Raji (cell line): ENCODE results near the gene ADH5.

Source experiments
- POLR2A ChIP-seq: IDR thresholded peaks from 2 replicates; pipeline ENCODE4 v1.6.1; 2011; ENCODE audit warnings: low read depth, low read length, control low read depth; ENCODE audit not compliant: insufficient read depth

Gene ADH5

GRCh38 chr4:99090481-99091215, 2.1 kb upstream of the ADH5 start:
- no peak for TF ChIP-seq POLR2A

DNA sequence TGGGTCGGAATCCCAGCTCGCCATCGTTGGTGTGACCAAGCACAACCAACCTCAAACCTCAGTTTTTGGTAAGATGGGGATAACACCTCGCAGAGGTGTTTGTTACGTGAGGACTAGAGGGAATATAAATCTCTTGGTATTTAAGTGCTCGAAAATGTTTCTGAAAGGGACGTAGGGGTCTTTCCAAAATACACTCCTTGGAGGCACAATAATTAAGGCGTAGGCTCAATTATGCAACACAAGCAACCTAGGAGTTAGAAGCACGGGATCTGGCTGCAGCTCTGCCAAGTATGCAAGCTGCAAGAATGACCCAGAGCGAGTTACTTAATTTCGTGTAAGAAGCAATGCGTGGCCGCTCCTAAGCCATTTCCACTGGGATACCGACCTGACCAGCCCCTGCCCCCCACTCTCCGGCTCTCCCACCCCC, 552 bp downstream of the ADH5 start:
- no peak for TF ChIP-seq POLR2A

DNA sequence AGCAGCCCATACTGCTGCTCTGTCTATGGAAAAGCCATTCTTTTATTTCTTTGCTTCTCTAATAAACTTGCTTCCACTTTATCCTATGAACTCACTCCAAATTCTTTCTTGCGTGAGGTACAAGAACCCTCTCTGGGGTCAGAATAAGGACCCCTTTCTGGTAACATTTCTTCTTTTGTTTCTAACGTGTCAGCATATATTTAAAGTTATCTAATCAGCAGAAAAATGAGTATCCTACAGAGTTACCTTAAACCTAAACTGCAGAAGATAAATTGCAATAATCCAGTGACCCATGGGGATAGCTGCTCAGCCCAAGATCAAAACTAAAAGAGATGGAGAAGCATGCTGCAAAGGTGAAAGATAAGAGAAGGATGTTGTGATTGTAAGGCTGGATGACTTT, 4.0 kb downstream of the ADH5 start:
- TF ChIP-seq POLR2A = no peak

DNA sequence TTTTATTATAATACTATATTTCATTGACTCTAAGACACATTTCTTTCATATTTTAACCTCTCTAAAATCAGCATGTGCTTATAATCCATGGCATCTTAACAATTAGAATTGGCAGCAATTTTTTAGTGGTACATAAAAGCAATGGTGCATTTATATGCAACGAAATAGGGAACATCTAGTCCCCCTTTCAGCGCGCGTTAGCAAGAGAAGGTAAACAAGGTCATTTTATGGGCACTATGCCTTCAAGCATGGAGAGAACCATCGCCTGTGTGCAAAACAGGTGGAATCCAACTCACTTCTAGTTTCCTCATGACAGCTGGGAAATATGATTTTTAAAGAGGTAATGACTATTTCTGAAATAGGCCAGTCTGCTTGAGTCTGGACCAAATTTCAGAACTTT, 6.4 kb downstream of the ADH5 start:
- TF ChIP-seq POLR2A = no peak

- TF ChIP-seq POLR2A = no peak
Measured at GRCh38 chr4:99079625-99080295, 8.8 kb downstream of the ADH5 start.

GRCh38 chr4:99078931-99079624, 9.5 kb downstream of the ADH5 start:
- no peak for TF ChIP-seq POLR2A

DNA sequence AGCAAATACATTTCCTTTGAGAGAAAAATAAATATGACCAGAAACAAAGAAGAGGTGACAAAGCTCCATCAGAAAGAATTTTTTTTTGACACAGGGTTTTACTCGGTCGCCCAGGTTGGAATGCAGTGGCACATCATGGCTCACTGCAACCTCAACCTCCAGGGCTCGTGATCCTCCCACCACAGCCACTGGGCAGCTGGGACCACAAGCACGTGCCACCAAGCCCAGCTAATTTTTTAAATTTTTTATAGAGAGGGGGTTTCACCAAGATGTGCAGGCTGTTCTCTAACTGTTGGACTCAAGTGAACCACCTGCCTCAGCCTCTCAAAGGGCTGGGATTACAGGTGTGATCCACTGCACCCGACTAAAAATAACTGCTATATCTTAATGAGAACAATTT, 10.3 kb downstream of the ADH5 start:
- TF ChIP-seq POLR2A = no peak

- TF ChIP-seq POLR2A = no peak
Measured at GRCh38 chr4:99077177-99077576, 11.4 kb downstream of the ADH5 start.

DNA sequence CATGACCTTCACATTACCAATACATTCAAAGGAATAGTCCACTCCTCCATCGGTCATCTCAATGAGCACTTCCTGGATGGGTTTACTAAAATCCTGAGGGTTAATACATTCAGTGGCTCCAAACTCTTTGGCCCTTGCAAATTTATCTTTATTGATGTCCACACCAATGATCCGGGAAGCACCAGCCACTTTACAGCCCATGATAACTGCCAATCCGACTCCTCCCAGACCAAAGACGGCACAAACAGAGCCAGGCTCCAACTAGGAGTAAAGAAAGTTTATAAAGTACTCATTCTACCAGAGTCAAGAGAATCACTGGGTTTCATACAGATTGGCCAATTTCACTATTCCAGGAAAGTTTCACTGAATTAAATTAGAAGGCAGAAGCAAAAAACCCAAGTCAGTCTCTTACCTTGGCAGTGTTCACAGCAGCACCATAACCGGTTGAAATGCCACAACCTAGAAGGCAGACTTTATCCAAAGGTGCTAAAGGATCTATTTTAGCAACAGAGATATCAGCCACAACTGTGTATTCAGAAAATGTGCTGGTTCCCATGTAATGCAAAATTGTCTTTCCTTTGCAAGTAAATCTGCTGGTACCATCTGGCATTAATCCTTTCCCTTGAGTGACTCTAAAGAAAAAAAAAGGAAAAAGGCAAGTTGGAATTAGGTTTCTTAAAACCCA, 12.2 kb downstream of the ADH5 start:
- TF ChIP-seq POLR2A = no peak

- TF ChIP-seq POLR2A = no peak
Measured at GRCh38 chr4:99074816-99075215, 13.8 kb downstream of the ADH5 start.

DNA sequence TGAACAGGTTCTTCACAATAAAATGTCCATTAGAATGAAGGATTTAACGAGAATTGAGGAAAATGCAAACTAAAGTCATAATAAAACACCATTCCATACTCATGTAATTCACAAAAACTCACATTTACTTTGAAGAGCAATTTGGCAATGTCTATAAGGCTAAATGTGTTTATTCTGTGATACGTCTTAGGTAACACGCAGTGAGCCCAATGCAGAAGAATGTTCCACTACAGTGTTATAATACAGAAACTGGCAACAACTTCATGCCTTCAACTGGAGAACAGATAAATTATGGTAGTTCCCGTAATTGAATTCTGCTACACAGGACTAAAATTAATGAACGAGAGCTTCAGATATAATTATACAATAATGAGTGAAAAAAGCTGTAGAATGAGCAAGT, 17.4 kb downstream of the ADH5 start:
- no peak for TF ChIP-seq POLR2A

GRCh38 chr4:99067617-99068016, 21.0 kb downstream of the ADH5 start:
- no peak for TF ChIP-seq POLR2A

DNA sequence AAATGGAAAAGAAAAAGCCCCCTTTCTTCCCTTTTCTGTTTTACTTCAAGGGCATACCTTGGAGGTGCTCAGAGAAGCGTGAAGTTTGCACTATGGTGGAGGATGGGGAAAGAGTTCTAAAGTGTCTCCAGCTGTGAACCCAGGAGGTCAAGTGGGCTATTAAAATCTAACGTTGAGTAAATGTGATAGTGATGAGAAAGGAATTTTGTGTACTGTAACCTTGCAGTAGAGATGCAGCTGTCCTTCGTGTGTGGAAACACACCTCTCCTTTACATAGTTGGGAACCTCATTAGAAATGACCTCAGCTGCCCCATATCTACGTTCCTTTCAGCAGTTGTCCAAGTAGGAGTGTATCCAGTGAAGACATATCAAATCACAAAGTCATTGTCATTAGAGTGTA, 26.5 kb downstream of the ADH5 start:
- TF ChIP-seq POLR2A = no peak

- no peak for TF ChIP-seq POLR2A
Measured at GRCh38 chr4:99061048-99061700, 27.4 kb downstream of the ADH5 start.

- no peak for TF ChIP-seq POLR2A
Measured at GRCh38 chr4:99059550-99059949, 29.0 kb downstream of the ADH5 start.
